Measurements from ENCODE around the gene CEP192.

CEP192 gene

GRCh38 chr18:13163167-13163927 lies 172.2 kb downstream of the CEP192 start:
- ChIA-PET CTCF (no interaction called here), POLR2A (no interaction called here)
- no peak for TF ChIP-seq CTCF (IDR thresholded peaks at IDR 0.05; ENCODE audit: control extremely low read depth, extremely low read depth, low read depth, missing control alignments)
- peak; percentile 10 for DNase-seq (ENCODE audit: extremely low spot score)

GRCh38 chr18:13164406-13164805 lies 173.2 kb downstream of the CEP192 start:
- ChIA-PET POLR2A (no interaction called here), CTCF (interaction anchor here (1.1 kb wide), 1 partner anchor 21 kb away, joined by 3 read pairs; no protein-coding TSS in a partner anchor)

GRCh38 chr18:13165636-13166423 lies 174.7 kb downstream of the CEP192 start:
- ChIA-PET CTCF (interaction anchor here (1.3 kb wide), 1 partner anchor 10 kb away, joined by 3 read pairs; no protein-coding TSS in a partner anchor), POLR2A (no interaction called here)
- DNase-seq (ENCODE audit: extremely low spot score), result no peak
- TF ChIP-seq CTCF (IDR thresholded peaks at IDR 0.05; ENCODE audit: control extremely low read depth, extremely low read depth, low read depth, missing control alignments), result no peak

More at GRCh38 chr18:13164406-13164805, 173.2 kb downstream of the CEP192 start:
- TF ChIP-seq CTCF (IDR thresholded peaks at IDR 0.05; ENCODE audit: control extremely low read depth, extremely low read depth, low read depth, missing control alignments), result no peak
- DNase-seq (ENCODE audit: extremely low spot score), result no peak

- POLR2A ChIA-PET, result interaction anchor here (0.6 kb wide), 1 partner anchor 298 kb away, joined by 3 read pairs; no protein-coding TSS in a partner anchor
- peak; percentile 8 for DNase-seq (ENCODE audit: extremely low spot score)
- no peak for TF ChIP-seq CTCF (IDR thresholded peaks at IDR 0.05; ENCODE audit: control extremely low read depth, extremely low read depth, low read depth, missing control alignments)
- CTCF ChIA-PET, result interaction anchor here (2.2 kb wide), 1 partner anchor 14 kb away, joined by 10 read pairs; no protein-coding TSS in a partner anchor
Measured at GRCh38 chr18:13173578-13174145, 182.5 kb downstream of the CEP192 start.
